D721Med (cell line): ENCODE measurements around the gene FCN1.
A peak's percentile ranks its signal among the peaks of the same experiment; 100 is the strongest.
"Not testable (repeated sequence)": the region's sequence is repeated elsewhere in the genome, so short reads cannot be mapped to it uniquely, and the experiment has no call there.

Experiments
- DNase-seq: peaks from one replicate; pipeline ENCODE4 v3.0.0; 2011; ENCODE audit warnings: low spot score; ENCODE audit not compliant: insufficient read length
- FAIRE-seq: peaks from 2 replicates; lab custom pipeline; 2011; peaks lifted over from hg19 to GRCh38; lab: Jason Lieb, UNC
- CTCF ChIP-seq: IDR thresholded peaks from 2 replicates; pipeline ENCODE4 v1.5.1; 2012; ENCODE audit warnings: mild to moderate bottlenecking, control low read depth; ENCODE audit not compliant: insufficient read depth; ENCODE audit errors: missing control alignments

Gene FCN1

GRCh38 chr9:134959126-134959970 is 41.6 kb upstream of the FCN1 start:
- FAIRE-seq (no peak), DNase-seq (no peak)
- no peak for TF ChIP-seq CTCF

GRCh38 chr9:134957945-134958227 is 40.2 kb upstream of the FCN1 start:
- no peak for DNase-seq
- FAIRE-seq: no peak
- TF ChIP-seq CTCF: no peak

- peak; percentile 95 for DNase-seq
- TF ChIP-seq CTCF: no peak
- FAIRE-seq: no peak
Measured at GRCh38 chr9:134957165-134957944, 39.6 kb upstream of the FCN1 start.

- peak; percentile 88 for FAIRE-seq
- DNase-seq: not testable (repeated sequence)
Measured at GRCh38 chr9:134956387-134956786, 38.7 kb upstream of the FCN1 start.

GRCh38 chr9:134955801-134956200 is 38.1 kb upstream of the FCN1 start:
- TF ChIP-seq CTCF: no peak
- FAIRE-seq (no peak), DNase-seq (no peak)

- FAIRE-seq (no peak), DNase-seq (no peak)
- TF ChIP-seq CTCF: no peak
Measured at GRCh38 chr9:134955156-134955555, 37.4 kb upstream of the FCN1 start.

- no peak for FAIRE-seq
- TF ChIP-seq CTCF: no peak
- no peak for DNase-seq
Measured at GRCh38 chr9:134951994-134952393, 34.3 kb upstream of the FCN1 start.
